AG04450 (cell line): ENCODE measurements around the gene DAD1. TPM values are rescaled to one million over a fixed set of nuclear protein-coding genes. Genes with fewer than 3 reads are reported as not detected.

Experiments
- CTCF ChIA-PET: fragments of 300-600, 350-600 bp; formaldehyde crosslinking; extraction: SDS; loops from one replicate; lab custom pipeline; 2022; ENCODE audit warnings: antibody characterized with exemption, inconsistent platforms; lab: Charles Lee
- POLR2A ChIA-PET: fragments of 350-600 bp; formaldehyde crosslinking; extraction: SDS; loops from one replicate; lab custom pipeline; 2021; ENCODE audit warnings: antibody characterized with exemption, inconsistent platforms; lab: Yijun Ruan, JAX
- DNase-seq: peaks from one replicate; pipeline ENCODE4 v3.0.0-alpha.2; 2011; ENCODE audit warnings: low read depth, low spot score
- H3K27ac ChIP-seq: one replicate; pipeline ENCODE4 v1.5.1; 2012; ENCODE audit warnings: low read depth, low read length, control low read depth
- H3K27me3 ChIP-seq: one replicate; pipeline ENCODE4 v1.6.0; 2012; ENCODE audit warnings: low read length; ENCODE audit not compliant: control insufficient read depth, insufficient read depth
- H3K4me3 ChIP-seq: 2 replicates; pipeline ENCODE4 v1.5.1; 2011; ENCODE audit warnings: mild to moderate bottlenecking, low read depth, low read length, control low read depth
- H3K9me3 ChIP-seq: 2 replicates; pipeline ENCODE4 v1.5.1; 2012; ENCODE audit warnings: low read length; ENCODE audit not compliant: control insufficient read depth, insufficient read depth
- polyA plus RNA-seq: library from polyadenylated mRNA; depleted of rRNA; stranded (reverse); fragments of >200 nt; gene quantifications from 2 replicates; pipeline ENCODE4 v1.2.3, GENCODE V29; 2011
- TF ChIP-seq, protein P1 (sequence below): IDR thresholded peaks from 2 replicates; pipeline ENCODE4 v1.5.1; 2011; ENCODE audit warnings: low read depth, low read length, control low read depth, inconsistent platforms

Gene DAD1
- polyA plus RNA-seq, 1 experiment = 467 TPM

GRCh38 chr14:22531451-22532344 lies 57.3 kb downstream of the DAD1 start:
- no peak for DNase-seq
- ChIA-PET CTCF (interaction anchor here (0.6 to 5.4 kb wide), 4 partner anchors 11 to 455 kb away, joined by 3 to 25 read pairs (median 3); no protein-coding TSS in a partner anchor), POLR2A (no interaction called here)
- H3K4me3 ChIP-seq = no peak overlapping the region
- TF ChIP-seq, protein P1, sequence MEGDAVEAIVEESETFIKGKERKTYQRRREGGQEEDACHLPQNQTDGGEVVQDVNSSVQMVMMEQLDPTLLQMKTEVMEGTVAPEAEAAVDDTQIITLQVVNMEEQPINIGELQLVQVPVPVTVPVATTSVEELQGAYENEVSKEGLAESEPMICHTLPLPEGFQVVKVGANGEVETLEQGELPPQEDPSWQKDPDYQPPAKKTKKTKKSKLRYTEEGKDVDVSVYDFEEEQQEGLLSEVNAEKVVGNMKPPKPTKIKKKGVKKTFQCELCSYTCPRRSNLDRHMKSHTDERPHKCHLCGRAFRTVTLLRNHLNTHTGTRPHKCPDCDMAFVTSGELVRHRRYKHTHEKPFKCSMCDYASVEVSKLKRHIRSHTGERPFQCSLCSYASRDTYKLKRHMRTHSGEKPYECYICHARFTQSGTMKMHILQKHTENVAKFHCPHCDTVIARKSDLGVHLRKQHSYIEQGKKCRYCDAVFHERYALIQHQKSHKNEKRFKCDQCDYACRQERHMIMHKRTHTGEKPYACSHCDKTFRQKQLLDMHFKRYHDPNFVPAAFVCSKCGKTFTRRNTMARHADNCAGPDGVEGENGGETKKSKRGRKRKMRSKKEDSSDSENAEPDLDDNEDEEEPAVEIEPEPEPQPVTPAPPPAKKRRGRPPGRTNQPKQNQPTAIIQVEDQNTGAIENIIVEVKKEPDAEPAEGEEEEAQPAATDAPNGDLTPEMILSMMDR = no peak
- no peak overlapping the region for H3K27ac ChIP-seq
- H3K9me3 ChIP-seq = no peaks in the 10 kb centered on the region
- H3K27me3 ChIP-seq = no peaks in the 10 kb centered on the region

DNA sequence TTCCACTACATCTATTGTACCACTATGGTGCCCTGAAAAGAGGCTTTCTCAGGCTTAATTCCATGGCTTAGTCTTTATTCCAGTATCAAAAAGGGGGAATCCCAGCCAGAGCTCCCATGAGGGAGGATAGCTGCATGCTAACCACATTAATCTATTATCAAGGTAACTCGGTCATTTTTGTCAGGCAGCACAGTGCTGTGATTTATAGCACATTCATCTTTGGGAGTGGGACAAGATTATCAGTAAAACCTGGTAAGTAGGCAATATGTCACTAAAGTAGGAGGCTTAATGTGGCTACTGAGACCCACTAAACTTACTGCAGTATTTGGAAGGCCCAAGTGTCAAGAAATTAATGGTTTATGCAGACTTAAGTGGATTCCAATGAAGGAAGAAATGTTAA lies 58.9 kb downstream of the DAD1 start:
- Histone ChIP-seq H3K9me3 (no peaks in the 10 kb centered on the region), H3K4me3 (no peak overlapping the region), H3K27me3 (no peaks in the 10 kb centered on the region), H3K27ac (no peak overlapping the region)
- ChIA-PET POLR2A (no interaction called here), CTCF (interaction anchor here (5.4 kb wide), 1 partner anchor 26 kb away, joined by 25 read pairs; no protein-coding TSS in a partner anchor)
- no peak for DNase-seq
- TF ChIP-seq, protein P1 = no peak

- H3K4me3 ChIP-seq = no peak overlapping the region
- H3K27ac ChIP-seq = no peak overlapping the region
- no peaks in the 10 kb centered on the region for H3K27me3 ChIP-seq
- TF ChIP-seq, protein P1 = no peak
- H3K9me3 ChIP-seq = no peaks in the 10 kb centered on the region
- ChIA-PET POLR2A (no interaction called here), CTCF (interaction anchor here (0.5 to 0.6 kb wide), 2 partner anchors 39 to 210 kb away, joined by 3 read pairs; no protein-coding TSS in a partner anchor)
- DNase-seq = no peak
These were observed 62.3 kb downstream of the DAD1 start for GRCh38 chr14:22526744-22527143.

- ChIA-PET POLR2A (no interaction called here), CTCF (interaction anchor here (0.5 to 0.6 kb wide), 2 partner anchors 40 to 210 kb away, joined by 3 read pairs; no protein-coding TSS in a partner anchor)
- no peak overlapping the region for H3K4me3 ChIP-seq
- no peaks in the 10 kb centered on the region for H3K9me3 ChIP-seq
- no peak for DNase-seq
- H3K27me3 ChIP-seq = no peaks in the 10 kb centered on the region
- H3K27ac ChIP-seq = no peak overlapping the region
- TF ChIP-seq, protein P1 = no peak
These were observed 62.8 kb downstream of the DAD1 start for GRCh38 chr14:22526218-22526617.

- CTCF ChIA-PET = interaction anchor here (0.6 to 1.1 kb wide), 3 partner anchors 13 to 54 kb away, joined by 3 to 4 read pairs (median 4); no protein-coding TSS in a partner anchor
- Histone ChIP-seq H3K27me3 (no peaks in the 10 kb centered on the region), H3K9me3 (no peaks in the 10 kb centered on the region), H3K27ac (no peak overlapping the region), H3K4me3 (no peak overlapping the region)
- TF ChIP-seq, protein P1 = no peak
- no peak for DNase-seq
- POLR2A ChIA-PET = no interaction called here
These were observed 64.3 kb downstream of the DAD1 start for GRCh38 chr14:22524784-22525161.
